ENCODE measurements around the gene RAB11FIP4. TPM values are rescaled to one million over a fixed set of nuclear protein-coding genes. Genes with fewer than 3 reads are reported as not detected.

RAB11FIP4 gene
- polyA plus RNA-seq, 1 of the 3 experiments (the other 2 are of a cell fraction) = 9.4 TPM

- Histone ChIP-seq H3K27me3 (ENCODE audit: insufficient read depth) (no peaks in the 10 kb centered on the region), H3K9me2 (no peaks in the 10 kb centered on the region), H3F3A (replicated peaks; ENCODE audit: insufficient read depth) (peaks cover 3% of the 10 kb centered on the region), H3K4me3 (ENCODE audit: low read depth in 2 of 2, low read length in 1 of 2) (peak overlapping the region; percentile 53 to 57), H3K79me2 (ENCODE audit: insufficient read depth) (no peaks in the 10 kb centered on the region), H3K4me1 (ENCODE audit: control insufficient read depth in 1 of 2, insufficient read depth in 2 of 2, low read depth in 1 of 2, low read length in 1 of 2) (peaks cover 0 to 35% of the 10 kb centered on the region in 2 experiments; a peak in 2 of 4 replicates), H3K27ac (ENCODE audit: low read depth in 2 of 2, low read length in 1 of 2) (peak overlapping the region in 1 of 2 experiments; percentile 72; a peak in 2 of 4 replicates), H3K36me3 (replicated peaks in 1 of 2; ENCODE audit: control insufficient read depth in 1 of 2, insufficient read depth in 2 of 2, low read length in 1 of 2) (no peaks in the 10 kb centered on the region), H2AFZ (ENCODE audit: low read depth) (0 out of 2 replicates have a peak overlapping the region, but pooled peaks have one; percentile 22), H3K9me3 (no peaks in the 10 kb centered on the region), H4K20me1 (ENCODE audit: insufficient read depth) (no peaks in the 10 kb centered on the region), H3K9ac (no peak overlapping the region), H3K4me2 (peak overlapping the region; percentile 70)
- POLR2A ChIA-PET = interaction anchor here (1.3 kb wide), 2 partner anchors 14 to 33 kb away, joined by 4 to 7 read pairs; no protein-coding TSS in a partner anchor
- CTCF ChIA-PET = interaction anchor here (0.9 to 6.7 kb wide), 14 partner anchors 12 to 141 kb away, joined by 3 to 127 read pairs (median 4); no protein-coding TSS in a partner anchor
- 64% methylated on average over 14 of the region's 52 CpGs for WGBS (ENCODE audit: low lambda C conversion rate)
- DNase-seq = peak; percentile 79
- TF ChIP-seq MXI1 (IDR thresholded peaks at IDR 0.05; ENCODE audit: low read depth, low read length) (peak; percentile 52; the same call in 1 of the 2 replicates), JUND (IDR thresholded peaks at IDR 0.05) (no peak), PBX3 (IDR thresholded peaks at IDR 0.05) (no peak), SIN3A (IDR thresholded peaks at IDR 0.05; ENCODE audit: borderline replicate concordance, low read depth, low read length) (no peak), MEF2A (IDR thresholded peaks at IDR 0.05; ENCODE audit: borderline replicate concordance, low read depth) (no peak), RCOR1 (IDR thresholded peaks at IDR 0.05; ENCODE audit: low read length) (no peak), RAD21 (IDR thresholded peaks at IDR 0.05; ENCODE audit: low read length) (peak; percentile 18; the same call in 1 of the 2 replicates), FOXJ3 (CRISPR knock-in tag; IDR thresholded peaks at IDR 0.05) (no peak)
Measured at GRCh38 chr17:31392002-31392855, 754 bp downstream of the RAB11FIP4 start.

- Histone ChIP-seq H3K9ac (no peak overlapping the region), H3K36me3 (replicated peaks in 1 of 2; ENCODE audit: control insufficient read depth in 1 of 2, insufficient read depth in 2 of 2, low read length in 1 of 2) (no peaks in the 10 kb centered on the region), H3K4me1 (ENCODE audit: control insufficient read depth in 1 of 2, insufficient read depth in 2 of 2, low read depth in 1 of 2, low read length in 1 of 2) (peaks cover 0 to 39% of the 10 kb centered on the region in 2 experiments; a peak in 2 of 4 replicates), H4K20me1 (ENCODE audit: insufficient read depth) (no peaks in the 10 kb centered on the region), H3K27me3 (ENCODE audit: insufficient read depth) (no peaks in the 10 kb centered on the region), H3K79me2 (ENCODE audit: insufficient read depth) (no peaks in the 10 kb centered on the region), H3K4me2 (peak overlapping the region; percentile 70), H3K4me3 (ENCODE audit: low read depth in 2 of 2, low read length in 1 of 2) (peak overlapping the region in 1 of 2 experiments; percentile 57; a peak in 3 of 4 replicates), H3K27ac (ENCODE audit: low read depth in 2 of 2, low read length in 1 of 2) (peak overlapping the region in 1 of 2 experiments; percentile 72; a peak in 1 of 4 replicates), H3F3A (replicated peaks; ENCODE audit: insufficient read depth) (peaks cover 3% of the 10 kb centered on the region), H3K9me2 (no peaks in the 10 kb centered on the region), H3K9me3 (no peaks in the 10 kb centered on the region), H2AFZ (ENCODE audit: low read depth) (no peak overlapping the region)
- POLR2A ChIA-PET = interaction anchor here (0.9 to 1.3 kb wide), 2 partner anchors 13 to 124 kb away, joined by 4 read pairs; no protein-coding TSS in a partner anchor
- no peak for DNase-seq
- CTCF ChIA-PET = interaction anchor here (1.0 to 3.9 kb wide), 11 partner anchors 11 to 465 kb away, joined by 3 to 18 read pairs (median 5); no protein-coding TSS in a partner anchor
- 94% methylated on average over 11 of the region's 17 CpGs for WGBS (ENCODE audit: low lambda C conversion rate)
- TF ChIP-seq REST (IDR thresholded peaks at IDR 0.05; ENCODE audit: low read depth, low read length) (peak; percentile 84; the same call in 1 of the 2 replicates), SIN3A (IDR thresholded peaks at IDR 0.05; ENCODE audit: borderline replicate concordance, low read depth, low read length) (no peak), GATA2 (CRISPR knock-in tag; IDR thresholded peaks at IDR 0.05) (no peak)
Measured at GRCh38 chr17:31392856-31393748, 1.6 kb downstream of the RAB11FIP4 start.
